A549 (cell line): ENCODE results near the gene SGCA. TPM values are rescaled to one million over a fixed set of nuclear protein-coding genes. Genes with fewer than 3 reads are reported as not detected.

ENCODE experiments used
- ATAC-seq, 2 experiments: fragments of 200-7000 bp in 1 of 2; fragments of >200 bp in 1 of 2; cut with Nextera tagmentation in 1 of 2; cut with Tn5 transposase in 1 of 2; 3 replicates each; pipeline versions ENCODE4 v1.8.0 to v1.9.1; 2018 to 2020; ENCODE audit warnings: mild to moderate bottlenecking in 1 of 2, moderate library complexity in 1 of 2
- CTCF ChIA-PET: fragments of 300-600 bp; sonication (Branson Sonifier 250); formaldehyde crosslinking; extraction: SDS; loops from one replicate; lab custom pipeline; 2021; ENCODE audit warnings: antibody characterized with exemption, inconsistent platforms; lab: Yijun Ruan, JAX
- POLR2A ChIA-PET: fragments of 350-600 bp; formaldehyde crosslinking; extraction: SDS; loops from one replicate; lab custom pipeline; 2021; ENCODE audit warnings: antibody characterized with exemption, inconsistent platforms; lab: Yijun Ruan, JAX
- DNase-seq, 2 experiments: peaks; one replicate each; pipeline versions ENCODE4 v3.0.0 to v3.0.0-alpha.2; 2011 to 2016; ENCODE audit warnings: low read depth in 1 of 2, low spot score in 1 of 2
- FAIRE-seq: peaks from 2 replicates; lab custom pipeline; 2011; peaks lifted over from hg19 to GRCh38; lab: Jason Lieb, UNC
- H3K27ac ChIP-seq, 2 experiments: fragments of >200 bp; sonication (Bioruptor Twin); formaldehyde crosslinking; 3 replicates each; pipeline ENCODE4 v1.5.1; 2016 to 2017
- H3K4me1 ChIP-seq: fragments of >200 bp; sonication (Bioruptor Twin); formaldehyde crosslinking; 3 replicates; pipeline ENCODE4 v1.6.1; 2016
- H3K4me2 ChIP-seq: fragments of >200 bp; sonication (Bioruptor Twin); formaldehyde crosslinking; 3 replicates; pipeline ENCODE4 v1.6.1; 2016
- H3K4me3 ChIP-seq: fragments of >200 bp; sonication (Bioruptor Twin); formaldehyde crosslinking; 3 replicates; pipeline ENCODE4 v1.5.1; 2016
- H3K9me3 ChIP-seq: fragments of >200 bp; sonication (Bioruptor Twin); formaldehyde crosslinking; 3 replicates; pipeline ENCODE4 v1.6.1; 2016
- CBX2 ChIP-seq: fragments of 200-600 bp; sonication (generic); IDR thresholded peaks from 2 replicates; pipeline ENCODE4 v1.6.1; 2016; ENCODE audit warnings: low read depth, mild to moderate bottlenecking, borderline replicate concordance
- CEBPB ChIP-seq, 2 experiments: fragments of >200 bp in 1 of 2; sonication (Bioruptor Twin) in 1 of 2; formaldehyde crosslinking in 1 of 2; IDR thresholded peaks; 2 replicates each; pipeline ENCODE4 v1.6.1; 2012 to 2016
- CHD2 ChIP-seq: fragments of 150-350 bp; IDR thresholded peaks from 2 replicates; pipeline ENCODE4 v1.6.1; 2014; ENCODE audit warnings: low read length; ENCODE audit not compliant: partially characterized antibody
- CTCF ChIP-seq: fragments of >200 bp; sonication (Bioruptor Twin); formaldehyde crosslinking; IDR thresholded peaks from 3 replicates; pipeline ENCODE4 v1.5.1; 2016
- ELK1 ChIP-seq: fragments of 150-350 bp; IDR thresholded peaks from 2 replicates; pipeline ENCODE4 v1.6.1; 2014; ENCODE audit warnings: low read depth, mild to moderate bottlenecking, low read length
- EP300 ChIP-seq, 2 experiments: fragments of >200 bp; sonication (Bioruptor Twin); formaldehyde crosslinking; IDR thresholded peaks; 2 replicates in 1 of 2; 3 replicates in 1 of 2; pipeline ENCODE4 v1.6.1; 2016 to 2017
- ESRRA ChIP-seq: fragments of 150-350 bp; IDR thresholded peaks from 2 replicates; pipeline ENCODE4 v1.6.1; 2014; ENCODE audit warnings: mild to moderate bottlenecking, low read length, borderline replicate concordance
- FOSL2 ChIP-seq, 2 experiments: fragments of 450-650 bp in 1 of 2; fragments of >200 bp in 1 of 2; sonication (Bioruptor Twin) in 1 of 2; formaldehyde crosslinking; IDR thresholded peaks; 2 replicates each; pipeline versions ENCODE4 v1.5.0 to v1.6.1; 2016 to 2020; ENCODE audit warnings: mild to moderate bottlenecking in 1 of 2, moderate library complexity in 1 of 2
- FOXS1 ChIP-seq: fragments of 250-450 bp; sonication (Bioruptor Pico); IDR thresholded peaks from 2 replicates; pipeline ENCODE4 v1.5.0; 2020; ENCODE audit warnings: mild to moderate bottlenecking, moderate library complexity
- HOXB13 ChIP-seq: fragments of 250-450 bp; sonication (Bioruptor Pico); IDR thresholded peaks from 2 replicates; pipeline ENCODE4 v1.5.0; 2020; ENCODE audit warnings: low read depth, mild to moderate bottlenecking, moderate library complexity
- KDM1A ChIP-seq: fragments of 200-600 bp; sonication (generic); IDR thresholded peaks from 2 replicates; pipeline ENCODE4 v1.6.1; 2016; ENCODE audit warnings: low read depth, mild to moderate bottlenecking
- KDM5A ChIP-seq: fragments of 200-600 bp; sonication (generic); IDR thresholded peaks from 2 replicates; pipeline ENCODE4 v1.6.1; 2016; ENCODE audit warnings: antibody characterized with exemption, mild to moderate bottlenecking
- MAFK ChIP-seq: fragments of 450-650 bp; IDR thresholded peaks from 2 replicates; pipeline ENCODE4 v1.6.1; 2014; ENCODE audit not compliant: partially characterized antibody
- POLR2A ChIP-seq: IDR thresholded peaks from 2 replicates; pipeline ENCODE4 v1.6.1; 2012; ENCODE audit warnings: mild to moderate bottlenecking, low read length
- POLR2AphosphoS2 ChIP-seq: conservative IDR thresholded peaks from 2 replicates; pipeline ENCODE4 v1.6.1; 2012; ENCODE audit warnings: low read length, improper control_type of control experiment, inconsistent platforms
- RAD21 ChIP-seq, 2 experiments: fragments of >200 bp in 1 of 2; sonication (Bioruptor Twin) in 1 of 2; formaldehyde crosslinking in 1 of 2; IDR thresholded peaks in 1 of 2; conservative IDR thresholded peaks in 1 of 2; 2 replicates in 1 of 2; 3 replicates in 1 of 2; pipeline ENCODE4 v1.6.1; 2012 to 2018; ENCODE audit warnings: inconsistent platforms in 1 of 2
- RNF2 ChIP-seq: fragments of 200-600 bp; sonication (generic); IDR thresholded peaks from 2 replicates; pipeline ENCODE4 v1.6.1; 2016; ENCODE audit warnings: low read depth, mild to moderate bottlenecking, antibody characterized with exemption, moderate library complexity, borderline replicate concordance
- TP53 ChIP-seq: fragments of 250-450 bp; sonication (Bioruptor Pico); IDR thresholded peaks from 2 replicates; pipeline ENCODE4 v1.5.0; 2021; ENCODE audit warnings: mild to moderate bottlenecking, moderate library complexity
- USF2 ChIP-seq: fragments of 450-650 bp; IDR thresholded peaks from 2 replicates; pipeline ENCODE4 v1.6.1; 2014; ENCODE audit warnings: antibody characterized with exemption
- ZFP36 ChIP-seq: fragments of 450-650 bp; IDR thresholded peaks from 2 replicates; pipeline ENCODE4 v1.6.1; 2014; ENCODE audit warnings: borderline replicate concordance; ENCODE audit not compliant: partially characterized antibody
- WGBS: methylation state at CpG from one replicate; pipeline ENCODE4 v1.1.6; 2017; ENCODE audit errors: missing lambda C conversion rate; 5-methylcytosine and 5-hydroxymethylcytosine counted together
- polyA plus RNA-seq, 4 experiments: library from polyadenylated mRNA; depleted of rRNA in 3 of 4; stranded (reverse); fragments of >200 nt; fragmentation: RNase III in 1 of 4; extraction: RNeasy Plus Mini Kit Qiagen cat#74134 plus additional on column Dnase treatment in 1 of 4; gene quantifications; 2 replicates in 3 of 4; 3 replicates in 1 of 4; pipeline ENCODE4 v1.2.3, GENCODE V29; 2011 to 2017

The SGCA gene
- polyA plus RNA-seq, 2 of the 4 experiments (the other 2 are of a cell fraction) = 0.44 to 3.4 TPM

GRCh38 chr17:50213026-50214022 is 47.5 kb downstream of the SGCA start (continued):
- TF ChIP-seq CTCF = peak; percentile 14; the same call in 1 of the 3 replicates

- ATAC-seq (no peak), DNase-seq (no peak), FAIRE-seq (no peak)
- WGBS = 73% methylated on average over 8 of the region's 8 CpGs
- H3K27ac ChIP-seq = peak overlapping the region in 1 of 2 experiments; percentile 29; a peak in 1 of 6 replicates
- ChIA-PET CTCF (interaction anchor here (1.0 to 31.5 kb wide), 11 partner anchors 9 to 147 kb away, joined by 3 to 1255 read pairs (median 7); partner anchors contain the start of genes COL1A1 and TMEM92), POLR2A (no interaction called here)
- no peaks in the 10 kb centered on the region for H3K9me3 ChIP-seq
- peaks cover 47% of the 10 kb centered on the region for H3K4me1 ChIP-seq
- H3K4me3 ChIP-seq = no peak overlapping the region
- TF ChIP-seq POLR2A (no peak), CEBPB (IDR thresholded peaks at IDR 0.05) (peak in 1 of 2 experiments; percentile 63; a peak in 2 of 4 replicates)
- H3K4me2 ChIP-seq = no peak overlapping the region
Observed at GRCh38 chr17:50214976-50215760, 49.4 kb downstream of the SGCA start.

GRCh38 chr17:50217591-50217990 is 51.8 kb downstream of the SGCA start:
- Histone ChIP-seq H3K4me2 (peak overlapping the region; percentile 75), H3K4me1 (peaks cover 43% of the 10 kb centered on the region), H3K4me3 (no peak overlapping the region), H3K27ac (peak overlapping the region in 1 of 2 experiments; percentile 68; a peak in 3 of 6 replicates), H3K9me3 (no peaks in the 10 kb centered on the region)
- ChIA-PET CTCF (interaction anchor here (0.8 to 31.5 kb wide), 9 partner anchors 11 to 175 kb away, joined by 3 to 1255 read pairs (median 9); partner anchors contain the start of genes COL1A1 and TMEM92), POLR2A (no interaction called here)
- ATAC-seq (no peak), FAIRE-seq (no peak), DNase-seq (no peak)
- 60% methylated on average over 3 of the region's 3 CpGs for WGBS
- TF ChIP-seq RAD21 (conservative IDR thresholded peaks at IDR 0.05 in 1 of 2, IDR thresholded peaks at IDR 0.05 in 1 of 2) (no peak), FOSL2 (IDR thresholded peaks at IDR 0.05) (no peak), FOSL2 (CRISPR knock-in tag; IDR thresholded peaks at IDR 0.05) (no peak), CTCF (no peak), USF2 (no peak), ZFP36 (no peak), TP53 (CRISPR knock-in tag) (no peak), KDM5A (no peak), EP300 (IDR thresholded peaks at IDR 0.05) (no peak), CHD2 (no peak), FOXS1 (no peak), MAFK (no peak), ELK1 (no peak), KDM1A (no peak), POLR2AphosphoS2 (no peak), POLR2A (no peak), HOXB13 (CRISPR knock-in tag) (no peak), ESRRA (no peak), RNF2 (no peak), CBX2 (no peak)
